OCI-LY3 (cell line): Measurements from ENCODE around the gene MIP.
"Not testable (repeated sequence)": the region's sequence is repeated elsewhere in the genome, so short reads cannot be mapped to it uniquely, and the experiment has no call there.

Experiments used
- H2AFZ ChIP-seq: fragments of 200-600, 300-600 bp; shearing (Covaris generic); 2 replicates; pipeline ENCODE4 v1.6.0; 2014; ENCODE audit warnings: antibody characterized with exemption, low read depth, low read length
- H3K27ac ChIP-seq: fragments of 200-600, 300-600 bp; sonication (generic); 2 replicates; pipeline ENCODE4 v1.5.1; 2014; ENCODE audit warnings: mild to moderate bottlenecking, low read length, moderate library complexity, mixed read lengths
- H3K27me3 ChIP-seq: fragments of 200-600, 300-600 bp; sonication (generic); 2 replicates; pipeline ENCODE4 v1.6.1; 2014; ENCODE audit warnings: low read depth, low read length, mixed read lengths
- H3K36me3 ChIP-seq: fragments of 200-600, 300-600 bp; sonication (generic); replicated peaks from 2 replicates; pipeline ENCODE3; 2014; ENCODE audit warnings: low read depth, low read length, mixed read lengths
- H3K4me1 ChIP-seq: fragments of 300-600, 200-600 bp; sonication (generic); 2 replicates; pipeline ENCODE4 v1.6.1; 2014; ENCODE audit warnings: low read length, mixed read lengths
- H3K4me2 ChIP-seq: fragments of 200-600, 300-600 bp; sonication (generic); 2 replicates; pipeline ENCODE4 v1.6.1; 2014; ENCODE audit warnings: low read length, mixed read lengths
- H3K4me3 ChIP-seq: fragments of 300-600, 200-600 bp; sonication (generic); 2 replicates; pipeline ENCODE4 v1.5.1; 2014; ENCODE audit warnings: antibody characterized with exemption, mild to moderate bottlenecking, low read length, moderate library complexity
- H3K79me2 ChIP-seq: fragments of 300-600, 200-600 bp; shearing (Covaris generic); 2 replicates; pipeline ENCODE4 v1.6.1; 2014; ENCODE audit warnings: mild to moderate bottlenecking, low read length, mixed read lengths
- H3K9ac ChIP-seq: fragments of 300-600, 200-600 bp; shearing (Covaris generic); 2 replicates; pipeline ENCODE4 v1.6.0; 2014; ENCODE audit warnings: mild to moderate bottlenecking, low read length, moderate library complexity
- H3K9me3 ChIP-seq: fragments of 200-600, 300-600 bp; shearing (Covaris generic); 2 replicates; pipeline ENCODE4 v1.6.1; 2014; ENCODE audit warnings: low read length, mixed read lengths; ENCODE audit not compliant: insufficient read depth
- H4K20me1 ChIP-seq: fragments of 200-600, 300-600 bp; sonication (generic); 2 replicates; pipeline ENCODE4 v1.6.1; 2016; ENCODE audit warnings: low read length, mixed read lengths; ENCODE audit not compliant: insufficient read depth
- CTCF ChIP-seq: fragments of 200-600, 300-600 bp; sonication (generic); IDR thresholded peaks from 2 replicates; pipeline ENCODE4 v1.5.1; 2014; ENCODE audit warnings: antibody characterized with exemption, low read length, low read depth
- EZH2phosphoT487 ChIP-seq: fragments of 200-600 bp; shearing (Covaris generic); IDR thresholded peaks from 2 replicates; pipeline ENCODE4 v1.6.1; 2018; ENCODE audit warnings: antibody characterized with exemption, mixed run types, low read depth

The MIP gene

GRCh38 chr12:56408799-56409417 is 45.5 kb downstream of the MIP start:
- H3K36me3 ChIP-seq, result peaks cover 4% of the 10 kb centered on the region
- H3K27ac ChIP-seq, result no peak overlapping the region
- H3K9me3 ChIP-seq, result no peaks in the 10 kb centered on the region
- no peaks in the 10 kb centered on the region for H4K20me1 ChIP-seq
- no peaks in the 10 kb centered on the region for H3K4me1 ChIP-seq
- TF ChIP-seq CTCF (no peak), EZH2phosphoT487 (no peak)
- H3K4me2 ChIP-seq, result no peak overlapping the region
- no peak overlapping the region for H2AFZ ChIP-seq
- no peaks in the 10 kb centered on the region for H3K27me3 ChIP-seq
- no peak overlapping the region for H3K9ac ChIP-seq
- no peaks in the 10 kb centered on the region for H3K79me2 ChIP-seq
- H3K4me3 ChIP-seq, result no peak overlapping the region

- not testable (repeated sequence) for H3K9me3 ChIP-seq, H3K79me2 ChIP-seq, H3K4me3 ChIP-seq
Observed at GRCh38 chr12:56404227-56404626, 50.2 kb downstream of the MIP start.

GRCh38 chr12:56401612-56402011 is 52.8 kb downstream of the MIP start:
- H3K27me3 ChIP-seq, H3K4me1 ChIP-seq, H3K79me2 ChIP-seq, H3K9ac ChIP-seq, H3K4me3 ChIP-seq, H3K27ac ChIP-seq, H4K20me1 ChIP-seq, H3K4me2 ChIP-seq, H3K36me3 ChIP-seq, H3K9me3 ChIP-seq, H2AFZ ChIP-seq: not testable (repeated sequence)

More at GRCh38 chr12:56404227-56404626, 50.2 kb downstream of the MIP start:
- not testable (repeated sequence) for H4K20me1 ChIP-seq, H3K27me3 ChIP-seq, H3K36me3 ChIP-seq, H2AFZ ChIP-seq, H3K27ac ChIP-seq, H3K4me2 ChIP-seq, H3K9ac ChIP-seq, H3K4me1 ChIP-seq

GRCh38 chr12:56401125-56401524 is 53.3 kb downstream of the MIP start:
- H3K4me3 ChIP-seq, H3K4me1 ChIP-seq, H3K9ac ChIP-seq, H3K4me2 ChIP-seq, H4K20me1 ChIP-seq, H3K36me3 ChIP-seq, H3K9me3 ChIP-seq, H2AFZ ChIP-seq, H3K79me2 ChIP-seq, H3K27ac ChIP-seq, H3K27me3 ChIP-seq: not testable (repeated sequence)
